Mammary epithelial cell (primary cell): ENCODE data around the gene MAGI1.

Source experiments
- EZH2 ChIP-seq: IDR thresholded peaks from 2 replicates; pipeline ENCODE4 v1.6.1; 2012; ENCODE audit warnings: low read length, inconsistent platforms, borderline replicate concordance
- TF ChIP-seq, protein P1 (sequence below), 2 donors: IDR thresholded peaks in 1 of 2; conservative IDR thresholded peaks in 1 of 2; 2 replicates each; pipeline ENCODE4 v1.5.1; 2011 to 2012; ENCODE audit warnings: inconsistent platforms in 2 of 2, low read length in 2 of 2, mild to moderate bottlenecking in 2 of 2, control low read depth in 1 of 2, low read depth in 1 of 2; ENCODE audit not compliant: insufficient read depth in 1 of 2; ENCODE audit errors: extremely low read depth in 1 of 2

DNA sequence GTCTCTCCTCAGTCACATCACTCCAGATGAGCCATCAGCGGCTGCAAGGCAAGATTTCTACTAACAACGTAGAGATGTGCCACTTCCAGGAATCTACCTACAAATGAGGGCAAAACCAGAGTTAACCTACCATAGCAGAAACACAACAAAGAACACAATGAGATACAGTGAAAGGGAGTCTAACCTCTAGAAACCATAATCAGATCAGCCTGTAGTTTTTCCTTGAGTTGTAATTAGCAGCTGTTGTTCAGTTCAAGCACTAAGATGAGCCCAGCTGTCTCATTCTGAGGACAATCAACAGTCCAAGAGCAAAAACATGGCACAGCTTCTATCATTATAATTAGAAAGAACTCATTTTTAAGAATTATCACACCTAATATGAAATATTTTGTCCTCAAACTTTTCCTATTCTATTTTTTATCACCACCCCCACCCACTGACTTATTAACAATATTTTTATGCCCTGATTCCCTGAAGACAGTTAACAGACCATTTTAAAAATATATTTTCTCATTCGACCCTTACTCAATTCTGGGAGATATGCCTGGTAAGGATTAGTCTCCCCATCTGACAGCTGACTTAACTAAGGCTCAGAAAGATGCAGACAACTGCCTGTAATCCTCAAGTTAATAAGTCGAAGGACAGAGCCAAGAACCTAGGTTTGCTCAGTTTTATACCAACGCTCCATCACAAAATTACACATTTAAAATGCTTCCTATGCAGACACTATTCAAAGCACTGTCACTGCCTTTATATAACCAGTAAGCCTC is 50.1 kb downstream of the MAGI1 start:
- TF ChIP-seq, protein P1, sequence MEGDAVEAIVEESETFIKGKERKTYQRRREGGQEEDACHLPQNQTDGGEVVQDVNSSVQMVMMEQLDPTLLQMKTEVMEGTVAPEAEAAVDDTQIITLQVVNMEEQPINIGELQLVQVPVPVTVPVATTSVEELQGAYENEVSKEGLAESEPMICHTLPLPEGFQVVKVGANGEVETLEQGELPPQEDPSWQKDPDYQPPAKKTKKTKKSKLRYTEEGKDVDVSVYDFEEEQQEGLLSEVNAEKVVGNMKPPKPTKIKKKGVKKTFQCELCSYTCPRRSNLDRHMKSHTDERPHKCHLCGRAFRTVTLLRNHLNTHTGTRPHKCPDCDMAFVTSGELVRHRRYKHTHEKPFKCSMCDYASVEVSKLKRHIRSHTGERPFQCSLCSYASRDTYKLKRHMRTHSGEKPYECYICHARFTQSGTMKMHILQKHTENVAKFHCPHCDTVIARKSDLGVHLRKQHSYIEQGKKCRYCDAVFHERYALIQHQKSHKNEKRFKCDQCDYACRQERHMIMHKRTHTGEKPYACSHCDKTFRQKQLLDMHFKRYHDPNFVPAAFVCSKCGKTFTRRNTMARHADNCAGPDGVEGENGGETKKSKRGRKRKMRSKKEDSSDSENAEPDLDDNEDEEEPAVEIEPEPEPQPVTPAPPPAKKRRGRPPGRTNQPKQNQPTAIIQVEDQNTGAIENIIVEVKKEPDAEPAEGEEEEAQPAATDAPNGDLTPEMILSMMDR (conservative IDR thresholded peaks at IDR 0.05 in 1 of 2, IDR thresholded peaks at IDR 0.05 in 1 of 2; ENCODE audit: extremely low read depth in 1 of 2, insufficient read depth in 1 of 2, low read depth in 1 of 2, low read length in 2 of 2), result no peak
- no peak for TF ChIP-seq EZH2
